ENCODE results near the gene POLE3. TPM values are rescaled to one million over a fixed set of nuclear protein-coding genes. Genes with fewer than 3 reads are reported as not detected.

Gene POLE3
- total and polyA plus RNA-seq, 9 of the 15 experiments (the other 6 are each of a cell fraction or from before 2014, with no cell fraction given), result 52.6 to 179 (median 110) TPM

DNA sequence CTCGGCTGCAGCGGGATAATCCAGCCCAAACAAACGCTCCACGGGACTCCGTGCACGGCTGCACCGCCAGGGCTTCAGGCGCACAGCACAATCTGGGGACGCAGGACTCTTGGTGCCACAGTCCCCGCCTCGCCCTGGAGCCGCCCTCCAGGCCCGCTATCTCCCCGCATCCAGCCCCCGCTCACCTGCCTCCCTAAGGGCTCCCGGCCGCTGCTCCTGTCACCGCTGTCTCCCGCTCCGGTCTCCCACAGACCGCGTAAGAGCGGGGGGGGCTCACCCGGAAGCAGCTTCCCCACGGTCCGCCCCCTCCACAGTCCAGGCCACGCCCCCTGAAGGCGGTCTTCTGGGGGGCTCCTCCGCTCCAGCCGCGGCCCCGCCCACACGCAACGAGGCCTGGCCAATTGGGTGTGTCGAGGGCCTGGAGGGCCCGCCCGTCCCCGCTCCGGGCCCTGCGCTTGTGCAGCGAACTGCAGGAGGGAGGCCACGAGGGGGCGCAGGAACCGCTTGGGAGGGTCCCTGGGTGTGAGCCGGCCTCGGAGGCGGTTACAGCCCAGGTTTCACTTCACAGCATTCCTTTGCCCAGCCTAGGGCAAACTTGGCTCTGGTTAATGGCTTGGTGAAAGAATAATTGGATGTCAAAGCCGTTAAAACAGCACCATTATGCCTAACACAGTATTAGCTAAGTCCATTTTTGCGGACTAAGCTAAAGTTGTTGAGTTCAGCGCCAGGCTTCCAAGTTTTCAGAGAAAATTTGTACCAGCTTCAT lies 9.3 kb downstream of the POLE3 start, which contains the start of gene ALAD (continued):
- TF ChIP-seq, protein P1, sequence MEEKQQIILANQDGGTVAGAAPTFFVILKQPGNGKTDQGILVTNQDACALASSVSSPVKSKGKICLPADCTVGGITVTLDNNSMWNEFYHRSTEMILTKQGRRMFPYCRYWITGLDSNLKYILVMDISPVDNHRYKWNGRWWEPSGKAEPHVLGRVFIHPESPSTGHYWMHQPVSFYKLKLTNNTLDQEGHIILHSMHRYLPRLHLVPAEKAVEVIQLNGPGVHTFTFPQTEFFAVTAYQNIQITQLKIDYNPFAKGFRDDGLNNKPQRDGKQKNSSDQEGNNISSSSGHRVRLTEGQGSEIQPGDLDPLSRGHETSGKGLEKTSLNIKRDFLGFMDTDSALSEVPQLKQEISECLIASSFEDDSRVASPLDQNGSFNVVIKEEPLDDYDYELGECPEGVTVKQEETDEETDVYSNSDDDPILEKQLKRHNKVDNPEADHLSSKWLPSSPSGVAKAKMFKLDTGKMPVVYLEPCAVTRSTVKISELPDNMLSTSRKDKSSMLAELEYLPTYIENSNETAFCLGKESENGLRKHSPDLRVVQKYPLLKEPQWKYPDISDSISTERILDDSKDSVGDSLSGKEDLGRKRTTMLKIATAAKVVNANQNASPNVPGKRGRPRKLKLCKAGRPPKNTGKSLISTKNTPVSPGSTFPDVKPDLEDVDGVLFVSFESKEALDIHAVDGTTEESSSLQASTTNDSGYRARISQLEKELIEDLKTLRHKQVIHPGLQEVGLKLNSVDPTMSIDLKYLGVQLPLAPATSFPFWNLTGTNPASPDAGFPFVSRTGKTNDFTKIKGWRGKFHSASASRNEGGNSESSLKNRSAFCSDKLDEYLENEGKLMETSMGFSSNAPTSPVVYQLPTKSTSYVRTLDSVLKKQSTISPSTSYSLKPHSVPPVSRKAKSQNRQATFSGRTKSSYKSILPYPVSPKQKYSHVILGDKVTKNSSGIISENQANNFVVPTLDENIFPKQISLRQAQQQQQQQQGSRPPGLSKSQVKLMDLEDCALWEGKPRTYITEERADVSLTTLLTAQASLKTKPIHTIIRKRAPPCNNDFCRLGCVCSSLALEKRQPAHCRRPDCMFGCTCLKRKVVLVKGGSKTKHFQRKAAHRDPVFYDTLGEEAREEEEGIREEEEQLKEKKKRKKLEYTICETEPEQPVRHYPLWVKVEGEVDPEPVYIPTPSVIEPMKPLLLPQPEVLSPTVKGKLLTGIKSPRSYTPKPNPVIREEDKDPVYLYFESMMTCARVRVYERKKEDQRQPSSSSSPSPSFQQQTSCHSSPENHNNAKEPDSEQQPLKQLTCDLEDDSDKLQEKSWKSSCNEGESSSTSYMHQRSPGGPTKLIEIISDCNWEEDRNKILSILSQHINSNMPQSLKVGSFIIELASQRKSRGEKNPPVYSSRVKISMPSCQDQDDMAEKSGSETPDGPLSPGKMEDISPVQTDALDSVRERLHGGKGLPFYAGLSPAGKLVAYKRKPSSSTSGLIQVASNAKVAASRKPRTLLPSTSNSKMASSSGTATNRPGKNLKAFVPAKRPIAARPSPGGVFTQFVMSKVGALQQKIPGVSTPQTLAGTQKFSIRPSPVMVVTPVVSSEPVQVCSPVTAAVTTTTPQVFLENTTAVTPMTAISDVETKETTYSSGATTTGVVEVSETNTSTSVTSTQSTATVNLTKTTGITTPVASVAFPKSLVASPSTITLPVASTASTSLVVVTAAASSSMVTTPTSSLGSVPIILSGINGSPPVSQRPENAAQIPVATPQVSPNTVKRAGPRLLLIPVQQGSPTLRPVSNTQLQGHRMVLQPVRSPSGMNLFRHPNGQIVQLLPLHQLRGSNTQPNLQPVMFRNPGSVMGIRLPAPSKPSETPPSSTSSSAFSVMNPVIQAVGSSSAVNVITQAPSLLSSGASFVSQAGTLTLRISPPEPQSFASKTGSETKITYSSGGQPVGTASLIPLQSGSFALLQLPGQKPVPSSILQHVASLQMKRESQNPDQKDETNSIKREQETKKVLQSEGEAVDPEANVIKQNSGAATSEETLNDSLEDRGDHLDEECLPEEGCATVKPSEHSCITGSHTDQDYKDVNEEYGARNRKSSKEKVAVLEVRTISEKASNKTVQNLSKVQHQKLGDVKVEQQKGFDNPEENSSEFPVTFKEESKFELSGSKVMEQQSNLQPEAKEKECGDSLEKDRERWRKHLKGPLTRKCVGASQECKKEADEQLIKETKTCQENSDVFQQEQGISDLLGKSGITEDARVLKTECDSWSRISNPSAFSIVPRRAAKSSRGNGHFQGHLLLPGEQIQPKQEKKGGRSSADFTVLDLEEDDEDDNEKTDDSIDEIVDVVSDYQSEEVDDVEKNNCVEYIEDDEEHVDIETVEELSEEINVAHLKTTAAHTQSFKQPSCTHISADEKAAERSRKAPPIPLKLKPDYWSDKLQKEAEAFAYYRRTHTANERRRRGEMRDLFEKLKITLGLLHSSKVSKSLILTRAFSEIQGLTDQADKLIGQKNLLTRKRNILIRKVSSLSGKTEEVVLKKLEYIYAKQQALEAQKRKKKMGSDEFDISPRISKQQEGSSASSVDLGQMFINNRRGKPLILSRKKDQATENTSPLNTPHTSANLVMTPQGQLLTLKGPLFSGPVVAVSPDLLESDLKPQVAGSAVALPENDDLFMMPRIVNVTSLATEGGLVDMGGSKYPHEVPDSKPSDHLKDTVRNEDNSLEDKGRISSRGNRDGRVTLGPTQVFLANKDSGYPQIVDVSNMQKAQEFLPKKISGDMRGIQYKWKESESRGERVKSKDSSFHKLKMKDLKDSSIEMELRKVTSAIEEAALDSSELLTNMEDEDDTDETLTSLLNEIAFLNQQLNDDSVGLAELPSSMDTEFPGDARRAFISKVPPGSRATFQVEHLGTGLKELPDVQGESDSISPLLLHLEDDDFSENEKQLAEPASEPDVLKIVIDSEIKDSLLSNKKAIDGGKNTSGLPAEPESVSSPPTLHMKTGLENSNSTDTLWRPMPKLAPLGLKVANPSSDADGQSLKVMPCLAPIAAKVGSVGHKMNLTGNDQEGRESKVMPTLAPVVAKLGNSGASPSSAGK (IDR thresholded peaks at IDR 0.05), result no peak
- TF ChIP-seq MAFK (IDR thresholded peaks at IDR 0.05; ENCODE audit: low read length), result no peak
- TF ChIP-seq, protein P2, sequence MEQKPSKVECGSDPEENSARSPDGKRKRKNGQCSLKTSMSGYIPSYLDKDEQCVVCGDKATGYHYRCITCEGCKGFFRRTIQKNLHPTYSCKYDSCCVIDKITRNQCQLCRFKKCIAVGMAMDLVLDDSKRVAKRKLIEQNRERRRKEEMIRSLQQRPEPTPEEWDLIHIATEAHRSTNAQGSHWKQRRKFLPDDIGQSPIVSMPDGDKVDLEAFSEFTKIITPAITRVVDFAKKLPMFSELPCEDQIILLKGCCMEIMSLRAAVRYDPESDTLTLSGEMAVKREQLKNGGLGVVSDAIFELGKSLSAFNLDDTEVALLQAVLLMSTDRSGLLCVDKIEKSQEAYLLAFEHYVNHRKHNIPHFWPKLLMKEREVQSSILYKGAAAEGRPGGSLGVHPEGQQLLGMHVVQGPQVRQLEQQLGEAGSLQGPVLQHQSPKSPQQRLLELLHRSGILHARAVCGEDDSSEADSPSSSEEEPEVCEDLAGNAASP (IDR thresholded peaks at IDR 0.05), result no peak
- TF ChIP-seq, protein P3, sequence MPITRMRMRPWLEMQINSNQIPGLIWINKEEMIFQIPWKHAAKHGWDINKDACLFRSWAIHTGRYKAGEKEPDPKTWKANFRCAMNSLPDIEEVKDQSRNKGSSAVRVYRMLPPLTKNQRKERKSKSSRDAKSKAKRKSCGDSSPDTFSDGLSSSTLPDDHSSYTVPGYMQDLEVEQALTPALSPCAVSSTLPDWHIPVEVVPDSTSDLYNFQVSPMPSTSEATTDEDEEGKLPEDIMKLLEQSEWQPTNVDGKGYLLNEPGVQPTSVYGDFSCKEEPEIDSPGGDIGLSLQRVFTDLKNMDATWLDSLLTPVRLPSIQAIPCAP (CRISPR knock-in tag; IDR thresholded peaks at IDR 0.05; ENCODE audit: borderline replicate concordance), result no peak
- no peak for TF ChIP-seq POU5F1 (IDR thresholded peaks at IDR 0.05; ENCODE audit: borderline replicate concordance, low read depth, low read length, partially characterized antibody)
- TF ChIP-seq, protein P4, sequence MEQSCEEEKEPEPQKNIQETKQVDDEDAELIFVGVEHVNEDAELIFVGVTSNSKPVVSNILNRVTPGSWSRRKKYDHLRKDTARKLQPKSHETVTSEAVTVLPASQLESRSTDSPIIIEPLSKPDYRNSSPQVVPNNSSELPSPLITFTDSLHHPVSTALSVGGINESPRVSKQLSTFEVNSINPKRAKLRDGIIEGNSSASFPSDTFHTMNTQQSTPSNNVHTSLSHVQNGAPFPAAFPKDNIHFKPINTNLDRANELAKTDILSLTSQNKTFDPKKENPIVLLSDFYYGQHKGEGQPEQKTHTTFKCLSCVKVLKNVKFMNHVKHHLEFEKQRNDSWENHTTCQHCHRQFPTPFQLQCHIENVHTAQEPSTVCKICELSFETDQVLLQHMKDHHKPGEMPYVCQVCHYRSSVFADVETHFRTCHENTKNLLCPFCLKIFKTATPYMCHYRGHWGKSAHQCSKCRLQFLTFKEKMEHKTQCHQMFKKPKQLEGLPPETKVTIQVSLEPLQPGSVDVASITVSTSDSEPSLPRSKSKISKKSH (CRISPR knock-in tag; IDR thresholded peaks at IDR 0.05), result no peak
- TF ChIP-seq SRSF1 (IDR thresholded peaks at IDR 0.05; ENCODE audit: low read depth, low read length), result no peak
- TF ChIP-seq GTF2A2 (tag; IDR thresholded peaks at IDR 0.05), result no peak
- peak; percentile 71; the same call in 1 of the 2 replicates for TF ChIP-seq ESRRA (IDR thresholded peaks at IDR 0.05; ENCODE audit: borderline replicate concordance, low read depth)
- peak; percentile 34; the same call in 1 of the 2 replicates for TF ChIP-seq MYC (IDR thresholded peaks at IDR 0.05; ENCODE audit: low read depth, low read length)
- no peak for TF ChIP-seq MYC (CRISPR knock-in tag; IDR thresholded peaks at IDR 0.05; ENCODE audit: borderline replicate concordance, low read depth)
- TF ChIP-seq ZNF444 (CRISPR knock-in tag; IDR thresholded peaks at IDR 0.05), result no peak
